SKM-1 treated with dmso at 0.1 percent for 144 hours (cell line): ENCODE results near the gene CATSPERB.
"Not testable (repeated sequence)": the region's sequence is repeated elsewhere in the genome, so short reads cannot be mapped to it uniquely, and the experiment has no call there.

Experiments
- DNase-seq: peaks from one replicate; lab custom pipeline; 2025; ENCODE audit not compliant: unreplicated experiment; lab: John Stamatoyannopoulos, UW

The CATSPERB gene

GRCh38 chr14:91677687-91678086, 54.2 kb downstream of the CATSPERB start:
- not testable (repeated sequence) for DNase-seq

- no peak for DNase-seq
Observed at GRCh38 chr14:91674911-91675310, 57.0 kb downstream of the CATSPERB start.

GRCh38 chr14:91669867-91670266, 62.0 kb downstream of the CATSPERB start:
- no peak for DNase-seq

DNA sequence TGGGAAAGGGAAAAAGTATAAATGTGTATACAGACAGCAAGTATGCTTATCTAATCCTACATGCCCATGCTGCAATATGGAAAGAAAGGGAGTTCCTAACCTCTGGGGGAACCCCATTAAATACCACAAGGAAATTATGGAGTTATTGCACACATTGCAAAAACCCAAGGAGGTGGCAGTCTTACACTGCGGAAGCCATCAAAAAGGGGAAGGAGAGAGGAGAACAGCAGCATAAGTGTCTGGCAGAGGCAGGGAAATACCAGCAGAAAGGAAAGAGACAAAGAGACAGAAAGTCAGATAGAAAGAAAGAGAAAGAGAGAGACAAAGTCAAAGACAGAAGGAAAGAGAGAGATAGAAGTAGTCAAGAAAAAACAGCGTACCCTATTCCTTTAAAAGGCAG, 64.8 kb downstream of the CATSPERB start:
- DNase-seq = not testable (repeated sequence)

GRCh38 chr14:91660790-91661189, 71.1 kb downstream of the CATSPERB start:
- DNase-seq = no peak

GRCh38 chr14:91654836-91655235, 77.0 kb downstream of the CATSPERB start:
- DNase-seq = no peak

GRCh38 chr14:91653451-91653850, 78.4 kb downstream of the CATSPERB start:
- no peak for DNase-seq

DNA sequence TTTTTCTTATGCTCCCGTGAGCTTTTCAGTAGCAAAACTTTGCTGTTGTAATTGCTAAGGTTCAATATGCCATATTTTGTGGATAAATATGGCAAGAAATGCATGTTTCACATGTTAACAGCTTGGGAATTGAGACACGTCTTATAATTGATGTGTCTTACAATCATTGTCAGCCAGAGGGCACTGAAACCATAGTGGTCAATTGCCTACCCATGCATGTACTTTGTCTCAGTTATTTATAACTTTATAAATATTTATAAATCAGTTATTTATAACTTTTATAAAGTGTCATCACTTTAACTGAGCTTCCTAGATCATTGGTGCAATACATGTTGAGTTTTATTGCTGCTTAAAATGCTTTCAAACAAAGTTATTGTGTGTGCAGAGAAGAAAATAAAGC, 82.0 kb downstream of the CATSPERB start:
- DNase-seq = no peak

DNA sequence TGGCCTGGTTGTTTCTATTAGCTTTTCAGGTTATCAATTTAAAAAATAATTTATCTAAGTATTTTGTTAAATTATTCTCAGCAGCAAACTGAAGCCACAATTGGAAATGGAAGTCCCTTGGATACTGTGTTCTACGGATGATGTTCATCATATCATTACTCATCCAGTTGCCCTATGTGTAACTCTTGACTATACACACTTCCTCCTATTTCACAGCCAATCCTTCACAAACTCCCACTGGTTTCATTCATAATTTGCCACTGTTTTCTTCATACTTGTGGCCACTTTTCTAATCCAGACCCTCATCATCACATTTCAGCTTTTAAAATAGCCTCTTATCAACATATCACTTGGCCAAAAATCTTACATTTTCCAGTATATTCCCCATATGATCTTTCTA, 84.0 kb downstream of the CATSPERB start:
- DNase-seq = no peak

GRCh38 chr14:91636604-91637003, 95.3 kb downstream of the CATSPERB start:
- no peak for DNase-seq

DNA sequence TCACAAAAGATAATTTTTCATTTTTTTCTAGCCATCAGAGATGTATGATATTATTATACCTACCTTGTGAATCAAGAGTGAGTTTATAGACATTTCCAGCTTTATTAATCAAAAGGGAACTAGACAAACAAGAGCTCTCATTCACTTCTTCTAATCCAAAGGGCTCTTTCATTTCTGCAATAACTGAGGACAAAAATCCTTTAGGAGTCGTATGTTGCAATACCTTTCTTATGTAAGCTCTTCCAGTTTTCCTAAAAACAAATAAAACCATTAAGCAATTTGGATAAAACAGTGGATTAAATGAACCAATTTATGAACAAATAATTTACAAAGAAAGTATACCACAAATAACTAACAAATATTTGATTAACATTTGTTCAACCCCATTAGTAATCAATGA, 107.1 kb downstream of the CATSPERB start:
- DNase-seq = no peak

- no peak for DNase-seq
Observed at GRCh38 chr14:91614187-91614586, 117.7 kb downstream of the CATSPERB start.

GRCh38 chr14:91613459-91614112, 118.3 kb downstream of the CATSPERB start:
- DNase-seq = no peak

GRCh38 chr14:91611528-91611927, 120.4 kb downstream of the CATSPERB start:
- DNase-seq = no peak

GRCh38 chr14:91609161-91609560, 122.7 kb downstream of the CATSPERB start:
- no peak for DNase-seq

- no peak for DNase-seq
Observed at GRCh38 chr14:91607322-91608047, 124.4 kb downstream of the CATSPERB start.

DNA sequence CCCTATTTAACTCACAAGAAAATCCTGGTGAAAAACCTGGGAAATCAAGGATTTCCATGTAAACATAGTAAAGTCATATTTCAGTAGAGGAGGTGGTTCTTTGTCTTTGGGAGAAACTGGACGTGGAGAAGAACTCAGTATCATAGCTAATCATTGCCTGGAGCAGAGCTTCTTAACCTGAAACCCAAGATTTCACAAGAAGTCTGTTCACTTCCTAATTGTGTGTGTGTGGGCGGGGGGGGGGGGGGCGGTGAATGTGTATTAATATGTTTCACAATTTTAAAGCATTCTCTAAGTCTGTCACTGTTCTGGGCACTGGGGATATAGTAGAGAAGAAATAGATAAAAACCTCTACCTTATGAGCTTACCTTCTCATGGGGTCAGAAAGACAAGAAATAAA, 125.0 kb downstream of the CATSPERB start:
- peak; percentile 10 for DNase-seq

- DNase-seq = not testable (repeated sequence)
Observed at GRCh38 chr14:91604611-91605010, 127.3 kb downstream of the CATSPERB start.

DNA sequence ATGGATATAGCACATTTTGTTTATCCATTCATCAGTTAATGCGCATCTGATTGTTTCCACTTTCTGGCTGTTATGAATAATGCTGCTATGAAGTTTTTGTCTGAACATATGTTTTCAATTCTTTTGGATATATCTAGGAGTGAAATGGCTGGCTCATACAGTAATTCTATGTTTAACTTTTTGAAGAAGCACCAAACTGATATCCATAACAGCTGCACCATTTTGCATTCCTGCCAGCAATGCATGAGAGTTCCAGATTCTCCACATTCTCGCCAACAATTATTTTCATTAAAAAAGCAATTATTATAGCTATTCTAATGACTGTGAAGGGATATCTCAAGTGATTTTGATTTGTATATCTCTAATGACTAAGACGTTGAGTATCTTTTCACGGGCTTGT, 131.9 kb downstream of the CATSPERB start:
- no peak for DNase-seq

- no peak for DNase-seq
Observed at GRCh38 chr14:91595736-91596135, 136.2 kb downstream of the CATSPERB start.

DNA sequence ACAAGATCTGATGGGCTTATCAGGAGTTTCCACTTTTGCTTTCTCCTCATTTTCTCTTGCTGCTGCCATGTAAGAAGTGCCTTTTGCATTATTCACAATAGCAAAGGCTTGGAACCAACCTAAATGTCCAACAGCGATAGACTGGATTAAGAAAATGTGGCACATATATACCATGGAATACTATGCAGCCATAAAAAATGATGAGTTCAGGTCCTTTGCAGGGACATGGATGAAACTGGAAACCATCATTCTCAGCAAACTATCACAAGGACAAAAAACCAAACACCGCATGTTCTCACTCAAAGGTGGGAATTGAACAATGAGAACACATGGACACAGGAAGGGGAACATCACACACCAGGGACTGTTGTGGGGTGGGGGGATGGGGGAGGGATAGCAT, 137.9 kb downstream of the CATSPERB start:
- not testable (repeated sequence) for DNase-seq

DNA sequence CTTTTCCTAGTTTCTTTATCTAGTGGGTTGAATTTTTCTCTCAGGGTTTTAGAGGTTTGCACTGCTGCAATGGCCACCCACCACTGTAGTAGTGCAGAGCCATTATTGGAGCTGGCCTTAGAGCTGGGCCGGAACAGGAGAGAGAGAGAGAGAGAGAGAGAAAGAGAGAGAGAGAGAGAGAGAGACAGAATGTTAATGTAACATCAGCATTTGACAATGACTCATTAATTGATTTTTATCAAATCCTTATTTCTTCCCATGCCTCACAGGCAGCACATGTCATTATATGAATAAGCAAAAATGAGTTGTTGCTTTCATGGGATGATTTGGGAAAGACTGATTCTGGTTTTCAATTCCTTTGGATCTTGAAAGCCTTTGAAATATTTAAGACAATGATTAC, 145.5 kb downstream of the CATSPERB start:
- no peak for DNase-seq

- no peak for DNase-seq
Observed at GRCh38 chr14:91585856-91586255, 146.0 kb downstream of the CATSPERB start.
